ENCODE results near the gene HOXD1.
A peak's percentile ranks its signal among the peaks of the same experiment; 100 is the strongest.

HOXD1 gene

GRCh38 chr2:176167398-176167797, 21.1 kb upstream of the HOXD1 start:
- no peak for DNase-seq

GRCh38 chr2:176169181-176169580, 19.3 kb upstream of the HOXD1 start:
- no peak for DNase-seq

GRCh38 chr2:176169711-176170110, 18.8 kb upstream of the HOXD1 start:
- DNase-seq = no peak

DNA sequence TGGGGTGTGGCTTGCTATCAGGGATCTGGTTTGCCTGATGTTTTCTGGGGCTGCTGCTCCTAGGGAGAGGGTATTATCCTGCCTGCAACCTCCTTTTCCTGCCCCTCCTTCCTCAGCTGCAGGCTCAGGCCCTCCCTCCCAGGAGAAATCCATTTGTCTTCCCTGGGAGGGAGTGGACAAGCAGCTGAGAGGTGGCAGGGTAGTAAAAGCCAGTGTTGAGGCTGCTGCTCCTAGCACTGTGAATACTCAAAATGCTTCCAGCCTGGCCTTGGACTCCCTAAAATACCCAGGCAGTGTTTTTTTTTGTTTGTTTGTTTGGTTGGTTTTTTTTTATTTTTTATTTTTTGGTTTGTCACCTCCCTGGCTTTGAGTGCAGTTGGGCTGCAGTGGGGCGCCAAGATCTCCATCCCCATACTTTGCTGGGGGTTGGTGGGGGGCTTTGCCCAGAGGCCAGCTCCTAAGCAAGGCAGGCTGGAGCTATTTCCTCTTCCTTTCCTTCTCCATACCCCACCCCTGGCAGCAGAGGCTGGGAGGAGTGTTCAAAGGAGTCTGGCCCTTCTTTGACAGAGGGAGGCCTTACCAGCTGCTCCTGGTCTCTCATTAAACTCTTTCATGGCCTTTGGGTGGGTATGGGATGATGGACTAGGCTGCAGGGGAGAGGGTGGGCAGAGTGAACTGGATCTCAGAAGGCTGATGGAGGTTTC, 17.7 kb upstream of the HOXD1 start:
- no peak for DNase-seq

DNA sequence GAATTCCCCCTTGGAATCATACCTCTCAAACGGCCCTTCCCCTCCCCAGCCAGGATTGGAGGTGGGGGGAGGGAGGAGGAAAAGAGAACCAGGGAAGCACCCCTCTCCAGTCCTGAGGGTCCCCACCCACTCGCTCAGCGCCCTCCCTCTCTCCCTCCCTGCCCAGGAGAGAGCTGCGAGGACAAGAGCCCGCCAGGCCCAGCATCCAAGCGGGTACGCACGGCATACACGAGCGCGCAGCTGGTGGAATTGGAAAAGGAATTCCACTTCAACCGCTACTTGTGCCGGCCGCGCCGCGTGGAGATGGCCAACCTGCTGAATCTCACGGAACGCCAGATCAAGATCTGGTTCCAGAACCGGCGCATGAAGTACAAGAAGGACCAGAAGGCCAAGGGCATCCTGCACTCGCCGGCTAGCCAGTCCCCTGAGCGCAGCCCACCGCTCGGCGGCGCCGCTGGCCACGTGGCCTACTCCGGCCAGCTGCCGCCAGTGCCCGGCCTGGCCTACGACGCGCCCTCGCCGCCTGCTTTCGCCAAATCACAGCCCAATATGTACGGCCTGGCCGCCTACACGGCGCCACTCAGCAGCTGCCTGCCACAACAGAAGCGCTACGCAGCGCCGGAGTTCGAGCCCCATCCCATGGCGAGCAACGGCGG, 17.0 kb upstream of the HOXD1 start:
- DNase-seq = no peak

GRCh38 chr2:176172007-176172894, 16.2 kb upstream of the HOXD1 start:
- no peak for DNase-seq

GRCh38 chr2:176172895-176173566, 15.4 kb upstream of the HOXD1 start:
- DNase-seq = no peak

GRCh38 chr2:176173567-176174381, 14.7 kb upstream of the HOXD1 start:
- no peak for DNase-seq

GRCh38 chr2:176174382-176174823, 14.1 kb upstream of the HOXD1 start:
- DNase-seq = no peak

DNA sequence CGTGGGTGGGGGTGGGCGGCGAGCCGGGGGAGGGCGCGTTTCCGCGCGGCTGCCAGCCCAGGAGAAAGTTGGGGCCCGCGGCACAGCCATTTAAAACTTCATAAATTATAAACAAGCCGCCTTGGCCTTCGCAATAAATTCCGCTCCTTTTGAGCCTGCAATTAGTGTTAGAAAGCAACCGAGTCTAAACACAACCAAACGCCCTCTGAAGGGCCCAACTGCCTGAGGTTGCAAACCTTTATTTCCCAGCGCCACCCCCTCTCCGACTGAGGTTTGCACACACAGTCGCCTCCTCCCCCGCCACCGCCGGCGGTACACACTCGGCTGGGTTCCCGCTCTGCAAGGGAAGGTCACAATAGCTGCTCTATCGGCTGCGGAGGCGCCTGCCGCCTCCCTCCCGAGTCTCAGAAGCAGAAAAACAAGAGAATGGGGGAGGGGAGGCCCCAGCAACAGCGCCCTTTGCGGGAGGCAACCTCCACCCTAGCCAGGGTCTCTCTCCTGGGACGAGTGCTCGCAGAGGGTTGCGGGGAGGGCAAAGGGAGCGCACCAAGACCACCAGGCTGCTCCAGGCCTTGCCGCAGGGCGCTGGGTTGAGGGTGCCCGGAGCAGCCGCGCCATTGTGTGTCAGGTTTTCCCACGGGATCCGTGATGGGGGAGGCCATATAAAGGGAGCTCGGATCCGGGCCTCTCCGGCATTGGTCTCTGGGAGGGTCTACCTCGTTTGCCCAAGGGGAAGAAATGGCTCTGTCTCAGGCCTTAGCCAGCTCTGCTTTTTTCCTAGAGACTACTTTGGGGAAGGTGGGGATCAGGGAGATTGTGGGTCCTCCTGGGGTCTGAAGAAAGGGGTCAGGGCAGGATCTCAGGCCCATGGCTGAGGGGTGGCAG, 13.4 kb upstream of the HOXD1 start:
- no peak for DNase-seq

DNA sequence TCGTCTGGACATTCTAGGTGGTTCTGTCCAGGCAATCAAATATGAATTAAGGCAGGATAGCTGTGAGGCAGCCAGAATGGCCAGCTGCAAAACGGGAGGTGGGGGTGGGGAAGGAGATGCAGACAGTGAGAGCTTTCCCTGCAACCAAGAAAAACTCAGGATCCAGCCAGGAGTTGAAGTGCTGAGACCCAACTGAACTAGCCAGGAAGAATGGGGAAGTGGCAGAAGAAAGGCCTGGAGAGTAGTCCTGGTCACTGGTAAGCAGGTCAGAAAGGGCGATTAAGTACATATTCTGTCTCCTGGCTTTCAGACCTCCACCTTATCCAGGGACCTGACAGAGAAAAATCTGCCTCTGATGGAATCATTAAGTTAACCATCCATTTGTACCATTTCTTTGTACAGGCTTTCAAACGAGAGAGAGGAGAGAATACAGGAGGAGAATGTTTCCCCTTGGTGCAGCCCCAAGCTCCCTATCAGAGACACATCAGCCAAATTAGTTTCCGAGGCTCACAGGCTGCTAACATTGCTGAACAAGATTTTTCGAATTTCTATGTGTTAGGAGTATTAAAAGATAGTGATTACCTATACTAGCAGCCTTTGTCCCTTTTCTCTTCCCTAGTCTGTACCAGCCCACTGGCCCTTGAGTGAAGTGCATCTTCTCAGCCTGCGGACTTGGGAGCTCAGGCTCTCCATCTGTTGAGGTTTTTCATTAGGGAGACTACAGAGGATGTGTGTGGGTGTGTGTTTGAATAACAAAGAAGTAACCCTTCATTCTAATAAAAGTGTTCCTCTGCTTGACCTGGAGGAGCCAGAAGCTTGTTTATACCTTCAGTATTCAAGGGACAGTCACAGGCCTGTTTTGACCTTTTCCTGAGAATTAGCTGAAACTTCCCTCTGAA, 12.5 kb upstream of the HOXD1 start:
- no peak for DNase-seq

DNA sequence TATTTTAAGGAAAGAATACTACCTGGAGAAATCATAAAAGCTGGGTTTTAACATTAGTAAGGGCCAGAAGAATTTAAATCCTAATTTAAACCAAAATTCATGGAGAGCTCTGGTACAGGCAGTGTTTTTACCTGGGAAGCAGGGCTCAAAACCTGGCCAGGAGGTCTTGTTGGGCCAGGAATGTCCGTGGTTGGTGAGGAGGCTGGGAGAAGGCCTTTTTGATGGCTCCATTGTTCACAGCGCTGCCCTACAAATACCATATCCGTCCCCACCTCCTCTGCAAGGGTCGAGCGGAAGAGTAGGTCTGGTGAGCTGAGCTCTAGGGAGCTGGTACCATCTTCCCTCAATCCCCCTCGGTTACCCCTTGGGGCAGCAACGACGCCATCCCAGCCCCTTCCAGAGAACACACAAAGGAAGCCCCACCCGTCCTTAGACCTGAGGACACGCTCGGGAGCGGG, 10.9 kb upstream of the HOXD1 start:
- peak; percentile 51 for DNase-seq

- peak; percentile 54 for DNase-seq
Measured at GRCh38 chr2:176178038-176178756, 10.3 kb upstream of the HOXD1 start.

DNA sequence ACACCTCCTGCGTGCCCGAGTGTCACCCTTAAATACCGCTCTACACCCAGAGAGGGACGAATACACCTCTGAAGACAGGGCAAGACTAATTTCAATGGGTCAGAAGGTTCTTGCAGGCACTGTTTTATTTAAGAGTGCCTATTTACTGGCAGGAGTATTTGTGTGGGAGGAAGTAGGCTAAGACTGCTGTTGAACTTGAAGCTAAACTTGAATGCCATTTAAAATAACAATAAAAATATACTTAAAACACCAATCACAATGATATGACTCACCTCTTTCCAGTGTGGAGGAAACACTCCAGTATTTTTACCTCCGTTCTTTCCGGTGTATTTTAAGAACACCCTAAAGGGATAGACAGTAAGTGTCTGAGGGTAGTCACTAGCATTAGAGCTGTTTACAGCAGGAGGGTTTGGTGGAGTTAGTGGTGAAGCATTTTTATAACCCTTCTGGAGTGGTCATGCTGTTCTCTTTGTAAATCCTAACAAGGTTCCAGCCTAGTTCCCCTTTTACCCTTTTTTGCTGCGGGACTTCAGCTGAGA, 9.6 kb upstream of the HOXD1 start:
- DNase-seq = no peak

- DNase-seq = no peak
Measured at GRCh38 chr2:176181551-176181950, 6.9 kb upstream of the HOXD1 start.

DNA sequence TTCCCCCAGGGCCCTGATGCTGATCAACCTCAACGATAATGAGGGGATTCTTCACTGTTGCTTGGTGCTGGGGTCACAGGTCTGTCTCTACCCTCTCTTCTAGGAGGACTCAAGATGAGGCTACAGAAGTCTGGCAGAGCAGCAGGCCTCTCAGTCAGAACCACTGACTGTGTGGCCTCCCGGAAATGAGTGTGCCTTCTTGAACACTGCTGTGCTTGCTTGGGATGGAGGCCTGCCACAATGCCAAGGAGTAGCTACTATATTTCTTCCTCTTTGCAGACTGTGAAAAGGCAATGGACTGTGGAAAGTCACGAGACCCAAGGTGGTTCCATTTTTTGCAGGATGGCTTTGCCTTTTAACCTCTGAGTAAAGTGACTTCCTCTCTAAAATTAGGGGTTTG, 5.8 kb upstream of the HOXD1 start:
- no peak for DNase-seq

- no peak for DNase-seq
Measured at GRCh38 chr2:176184749-176185148, 3.7 kb upstream of the HOXD1 start.

DNA sequence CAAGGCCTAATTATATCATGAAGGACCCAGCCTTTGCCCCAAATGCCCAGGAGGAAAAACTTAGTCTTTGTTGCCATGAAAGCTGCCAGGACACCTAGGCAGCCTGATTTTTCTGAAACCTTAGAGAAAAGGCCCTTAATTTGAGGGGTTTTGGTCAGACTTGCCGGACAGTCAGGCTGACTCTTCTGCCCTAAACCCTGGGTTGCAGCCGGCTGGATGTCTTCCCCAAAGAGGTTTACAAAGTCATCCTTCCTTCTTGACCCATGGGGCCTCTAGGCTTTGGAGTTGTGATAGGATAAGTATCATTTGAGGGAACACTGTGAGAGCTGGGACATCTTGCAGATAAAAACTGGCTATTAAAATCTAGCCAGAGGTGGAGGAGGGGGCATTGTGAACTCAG, 2.4 kb upstream of the HOXD1 start:
- no peak for DNase-seq
